DMS153 treated with DMSO at 0.1 percent for 48 hours (cell line): ENCODE measurements around the gene ESYT2.

Source experiments
- DNase-seq: peaks from one replicate; lab custom pipeline; 2025; ENCODE audit not compliant: unreplicated experiment; lab: John Stamatoyannopoulos, UW

Gene ESYT2

DNA sequence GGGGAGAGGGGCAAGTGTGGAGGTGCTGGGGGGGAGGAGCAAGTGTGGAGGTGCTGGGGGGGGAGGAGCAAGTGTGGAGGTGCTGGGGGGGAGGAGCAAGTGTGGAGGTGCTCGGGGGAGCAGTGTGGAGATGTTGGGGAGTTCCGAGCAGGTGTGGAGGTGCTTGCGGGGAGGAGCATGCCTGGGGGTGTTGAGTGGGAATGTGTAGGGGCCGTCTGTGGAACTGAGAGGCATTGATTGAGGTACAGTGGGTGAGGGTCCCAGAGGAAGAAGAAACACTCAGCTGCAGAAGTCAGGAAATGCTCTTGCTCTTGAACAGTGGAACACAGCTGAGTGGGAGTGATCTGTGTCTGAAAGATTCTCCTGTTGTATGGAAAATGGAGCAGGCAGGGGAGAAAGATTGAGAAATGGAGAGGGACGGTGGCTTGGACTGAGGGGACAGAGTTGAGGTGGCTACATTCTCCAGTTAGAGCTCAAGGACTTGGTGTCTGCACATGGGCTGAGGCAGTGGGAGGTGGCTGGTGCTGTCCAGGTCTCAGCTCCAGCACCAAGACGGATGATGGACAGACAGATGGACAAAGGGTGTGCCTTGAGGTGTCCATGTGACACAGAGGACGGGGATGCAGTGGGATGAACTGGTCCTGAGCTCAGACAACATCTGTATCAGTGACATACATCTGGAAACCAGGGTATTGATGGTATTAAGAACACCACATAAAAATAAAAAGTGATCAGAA, 99.5 kb downstream of the ESYT2 start:
- DNase-seq: no peak

GRCh38 chr7:158728911-158729645, 100.2 kb downstream of the ESYT2 start:
- DNase-seq: no peak

GRCh38 chr7:158727690-158728089, 101.6 kb downstream of the ESYT2 start:
- DNase-seq: no peak

DNA sequence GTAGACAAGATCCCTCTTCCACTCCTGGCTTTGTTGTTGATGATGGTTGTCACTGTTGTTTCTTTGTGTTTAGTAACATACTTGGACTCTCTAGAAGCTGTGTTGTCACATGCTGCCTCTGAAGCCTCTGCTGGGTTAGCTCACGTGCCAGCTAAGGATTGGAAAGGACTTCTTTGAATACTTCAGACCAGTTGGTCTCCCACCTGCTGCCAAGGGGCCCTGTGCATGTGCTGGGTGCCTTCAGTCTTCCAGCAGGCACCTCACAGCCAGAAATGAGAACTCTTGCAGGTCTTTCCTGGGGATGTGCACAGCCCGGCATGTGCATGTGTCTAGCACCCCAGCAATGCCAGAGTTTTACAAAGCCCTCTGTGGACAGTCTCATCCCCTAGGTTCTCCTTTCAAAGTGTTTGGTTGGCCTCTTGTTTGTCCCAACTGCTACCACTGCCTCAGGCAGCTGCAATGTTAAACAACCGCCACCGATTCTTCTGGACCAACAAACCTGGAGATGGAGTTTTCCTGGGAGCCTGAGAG, 103.0 kb downstream of the ESYT2 start:
- DNase-seq: no peak

DNA sequence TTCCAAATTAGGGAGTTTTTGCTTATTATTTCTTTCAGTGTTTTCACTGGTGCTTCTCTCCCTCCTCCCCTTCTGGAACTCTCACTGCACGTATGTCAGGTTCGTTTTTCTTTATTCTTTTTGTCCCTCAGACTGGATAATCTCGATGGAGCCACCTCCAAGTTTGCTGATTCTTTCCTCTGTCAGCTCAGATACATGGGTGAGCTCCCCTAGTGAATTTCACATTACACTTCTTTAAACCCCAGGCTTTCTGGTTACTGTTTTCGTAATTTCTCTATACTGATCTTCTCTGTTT, 103.9 kb downstream of the ESYT2 start:
- DNase-seq: no peak

DNA sequence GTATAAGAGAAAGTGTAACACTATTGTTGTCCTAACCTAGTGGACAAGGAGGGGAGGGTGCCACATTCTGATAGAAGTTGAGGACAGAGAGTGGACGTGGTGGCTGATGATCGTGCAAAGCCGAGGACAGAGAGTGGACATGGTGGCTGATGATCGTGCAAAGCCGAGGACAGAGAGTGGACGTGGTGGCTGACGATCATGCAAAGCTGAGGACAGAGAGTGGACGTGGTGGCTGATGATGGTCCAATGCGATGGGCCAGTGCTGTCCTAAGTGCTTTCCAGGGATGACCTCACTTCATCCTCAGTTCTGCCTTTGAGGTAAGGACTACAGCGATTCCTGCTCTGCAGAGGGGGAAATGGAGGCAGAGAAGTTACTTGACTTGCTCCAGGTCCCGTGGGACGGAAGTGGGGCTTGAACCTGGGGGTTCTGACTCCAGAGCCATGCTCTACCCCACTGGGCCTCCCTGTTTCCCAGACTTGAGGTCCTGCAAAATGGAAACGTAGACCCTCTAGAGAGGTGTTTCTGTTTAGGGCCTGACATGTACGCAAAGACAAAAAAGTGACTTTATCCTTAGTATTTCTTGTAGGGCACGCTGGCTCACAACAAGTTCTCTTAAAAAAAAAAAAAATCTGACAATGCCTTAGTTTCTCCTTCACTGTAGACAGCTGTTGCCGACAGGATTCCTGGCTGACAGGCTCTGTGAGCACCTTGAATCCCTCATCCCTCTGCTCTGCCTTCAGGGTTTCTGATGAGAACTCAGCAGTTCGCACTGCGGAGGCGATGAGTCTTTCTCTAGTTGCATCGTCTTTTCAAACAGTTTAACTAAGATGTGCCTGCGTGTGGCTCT, 104.4 kb downstream of the ESYT2 start:
- DNase-seq: no peak

DNA sequence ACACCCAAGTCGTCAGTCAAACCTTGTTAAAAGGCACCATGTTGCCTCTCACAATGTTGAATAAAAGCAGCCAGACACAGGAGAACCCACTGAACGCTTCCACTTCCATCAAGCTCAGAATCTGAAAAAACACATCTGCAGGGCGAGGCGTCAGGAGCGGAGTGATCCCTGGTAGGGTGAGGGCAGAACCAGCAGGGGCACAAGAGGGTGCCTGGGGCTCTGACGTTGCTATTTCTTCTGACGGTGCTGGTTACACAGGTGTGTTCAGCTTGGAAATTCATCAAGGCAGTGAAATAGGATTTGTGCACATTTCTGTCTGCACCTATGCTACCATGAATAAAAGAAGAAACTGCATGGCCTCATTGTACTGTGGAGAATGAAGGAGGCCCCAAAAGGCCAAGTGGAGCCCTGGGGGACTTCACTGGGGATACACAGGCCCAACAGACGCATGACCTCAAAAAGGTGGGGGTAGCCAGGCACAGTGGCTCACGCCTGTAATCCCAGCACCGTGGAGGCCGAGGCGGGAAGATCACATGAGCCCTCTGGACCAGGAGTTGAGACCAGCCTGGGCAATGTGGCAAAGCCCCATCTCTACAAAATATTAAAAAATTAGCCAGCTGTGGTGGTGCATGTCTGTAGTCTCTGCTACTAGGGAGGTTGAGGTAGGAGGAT, 105.5 kb downstream of the ESYT2 start:
- DNase-seq: no peak

- no peak for DNase-seq
Measured at GRCh38 chr7:158723266-158723665, 106.0 kb downstream of the ESYT2 start.

DNA sequence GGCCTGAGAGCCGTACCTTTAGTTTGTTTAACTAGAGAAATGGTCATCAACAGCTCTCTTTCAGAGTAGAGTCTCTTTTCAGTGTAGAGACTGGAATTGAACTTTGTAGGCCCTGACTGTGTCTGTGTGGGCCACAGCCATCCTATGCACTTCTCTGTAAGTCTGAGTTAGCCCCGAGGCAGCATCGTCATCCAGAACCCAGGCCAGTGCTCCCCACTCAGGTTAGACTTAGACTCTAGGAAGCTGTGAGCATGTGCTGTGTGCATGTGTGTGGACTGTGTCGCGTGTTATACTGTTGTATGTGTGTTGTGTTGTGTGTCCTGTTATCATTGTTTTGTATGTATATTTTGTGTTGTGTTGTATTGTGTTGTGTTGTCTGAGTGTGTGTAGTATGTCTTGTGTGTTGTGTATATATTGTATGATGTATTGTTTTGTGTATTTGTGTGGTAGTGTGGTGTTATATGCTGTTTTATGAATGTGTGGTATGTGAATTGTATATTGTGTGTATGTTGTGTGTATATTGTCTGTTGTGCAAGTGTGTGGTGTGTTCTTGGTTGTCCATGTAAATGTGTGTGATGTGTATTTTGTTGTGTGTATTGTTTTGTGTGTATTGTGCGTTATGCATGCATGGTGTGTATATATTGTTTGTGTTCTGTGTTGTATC, 106.6 kb downstream of the ESYT2 start:
- DNase-seq: no peak

DNA sequence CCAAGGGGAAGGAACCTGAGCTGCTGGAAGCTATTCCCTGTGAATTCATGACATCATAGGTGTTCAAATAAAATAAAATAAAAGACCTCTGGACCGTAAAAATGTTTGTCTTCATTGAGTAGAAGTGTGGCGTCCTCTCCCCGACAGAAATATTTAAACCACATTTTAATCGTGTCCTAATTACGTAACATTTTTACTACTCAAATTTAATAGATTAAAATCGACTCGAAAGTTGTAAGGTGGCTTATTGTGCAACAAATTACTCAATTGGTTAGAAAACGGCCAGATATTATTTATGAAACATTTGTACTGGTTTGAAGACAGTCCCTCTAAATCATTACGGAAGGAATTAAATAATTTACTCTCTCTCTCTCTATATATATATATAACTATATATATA, 109.2 kb downstream of the ESYT2 start:
- no peak for DNase-seq

- no peak for DNase-seq
Measured at GRCh38 chr7:158716802-158717201, 112.5 kb downstream of the ESYT2 start.

DNA sequence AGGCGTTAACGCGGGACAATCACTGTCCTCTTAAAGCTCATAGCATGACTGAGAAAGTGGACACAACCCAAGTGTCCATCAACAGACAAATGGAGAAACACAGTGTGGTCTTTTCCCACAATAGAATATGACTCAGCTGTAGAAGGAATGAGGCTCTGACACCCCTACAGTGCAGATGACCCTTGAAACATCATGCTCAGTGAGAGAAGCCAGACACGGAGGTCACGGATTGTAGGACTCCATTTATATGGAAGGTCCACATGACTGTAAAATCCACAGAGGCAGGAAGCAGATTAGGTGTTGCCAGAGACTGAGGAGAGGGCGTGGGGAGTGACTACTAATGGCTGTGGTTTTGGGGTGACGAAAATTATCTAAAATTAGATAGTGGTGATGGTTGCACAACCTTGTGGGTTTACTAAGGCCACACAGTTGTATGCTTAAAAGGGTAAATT, 118.6 kb downstream of the ESYT2 start:
- DNase-seq: no peak

DNA sequence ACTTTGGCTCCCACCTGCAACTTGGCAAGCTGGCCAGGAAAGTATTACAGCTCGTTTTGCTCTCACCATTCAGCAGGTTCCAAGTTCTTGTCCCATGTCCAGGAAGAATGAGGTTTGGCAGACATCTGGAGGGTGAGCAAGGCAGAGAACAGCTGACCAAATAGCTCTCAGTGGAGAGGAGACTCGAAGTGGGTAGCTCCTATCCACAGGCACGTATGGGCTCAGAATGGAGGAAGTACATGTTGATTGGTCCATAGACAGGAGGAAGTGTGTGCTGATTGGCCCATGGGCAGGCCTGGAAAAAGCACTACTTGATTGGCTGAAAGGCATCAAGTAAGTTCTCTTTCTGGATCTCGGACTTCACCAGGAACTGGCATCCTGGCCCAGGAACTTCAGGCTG, 121.7 kb downstream of the ESYT2 start:
- no peak for DNase-seq

DNA sequence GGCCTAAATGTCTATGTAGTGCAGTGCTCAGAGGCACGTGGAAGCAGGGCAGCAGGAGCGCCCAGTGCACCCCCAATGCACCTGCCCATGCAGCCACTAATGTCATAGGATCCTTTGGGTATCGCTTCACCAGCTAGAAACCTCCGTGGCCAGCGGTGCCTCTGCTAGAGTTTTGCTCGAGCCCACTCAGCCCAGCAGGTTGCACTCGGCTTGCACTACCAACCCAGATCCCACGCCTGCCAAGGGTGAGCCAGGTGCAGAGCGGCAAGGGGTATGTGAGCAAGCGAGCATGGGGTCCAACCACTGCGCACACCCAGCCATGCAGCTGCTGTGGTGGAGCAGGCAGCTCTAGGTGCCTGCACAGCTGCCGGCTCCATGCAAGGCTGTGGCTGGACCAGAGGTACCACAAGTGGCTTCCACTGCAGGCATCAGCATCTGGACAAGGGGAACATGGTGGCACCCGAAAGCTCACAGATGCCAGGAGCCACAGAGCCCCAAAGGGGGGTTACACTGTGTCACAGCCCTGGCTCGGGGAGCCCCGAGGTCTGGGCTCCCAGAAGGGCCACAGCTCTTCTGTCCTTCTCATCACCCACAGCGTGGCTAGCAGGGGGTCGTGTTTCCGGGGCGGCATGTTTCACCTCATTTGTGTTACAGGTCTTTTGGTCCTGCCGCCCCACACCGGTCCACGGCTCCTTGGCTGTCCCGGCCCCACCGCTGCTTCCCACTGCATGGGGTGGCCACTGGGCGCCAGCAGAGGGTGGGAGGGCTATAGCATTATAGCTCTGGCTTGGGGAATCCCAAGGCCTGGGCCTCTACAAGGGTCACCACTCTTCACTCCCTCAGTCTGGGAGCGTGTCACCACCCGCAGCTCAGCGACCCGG, 122.4 kb downstream of the ESYT2 start:
- DNase-seq: no peak

DNA sequence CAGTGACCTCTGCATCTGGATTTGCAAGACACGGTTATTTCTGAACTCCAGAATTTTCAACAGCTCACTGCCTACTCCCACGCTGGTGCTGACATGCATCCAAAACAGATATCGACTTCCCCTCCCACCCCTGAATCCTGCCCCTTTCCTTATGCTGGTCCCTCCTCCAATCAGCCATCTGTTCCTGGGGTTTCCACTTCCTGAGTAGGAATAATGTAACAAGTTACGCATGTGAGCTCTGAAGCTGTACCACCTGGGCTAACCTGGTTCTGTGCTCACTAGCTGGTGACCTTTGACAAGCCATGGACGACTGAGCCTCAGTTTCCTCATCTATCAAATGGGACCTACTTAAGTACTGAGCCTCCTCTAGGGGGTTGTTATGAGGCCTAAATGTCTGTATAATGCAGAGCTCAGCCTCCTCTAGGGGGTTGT, 123.0 kb downstream of the ESYT2 start:
- DNase-seq: no peak

- DNase-seq: no peak
Measured at GRCh38 chr7:158705234-158705850, 124.0 kb downstream of the ESYT2 start.

GRCh38 chr7:158704524-158705233, 124.6 kb downstream of the ESYT2 start, which contains the start of gene NCAPG2:
Gene NCAPG2, minus strand, starts transcription at chr7:158704804. Its CDS starts 2,905 bp downstream, at chr7:158701899.
- DNase-seq: peak; percentile 96
